ENCODE measurements around the gene CEP76. TPM values are rescaled to one million over a fixed set of nuclear protein-coding genes. Genes with fewer than 3 reads are reported as not detected.
"Not testable (repeated sequence)": the region's sequence is repeated elsewhere in the genome, so short reads cannot be mapped to it uniquely, and the experiment has no call there.

The CEP76 gene
- total RNA-seq, 4 donors from 2014 or later: 6.8 to 14.2 (median 9.6) TPM

- no peaks in the 10 kb centered on the region for H3K27me3 ChIP-seq
- H3K4me3 ChIP-seq: no peak overlapping the region
- H3K9me3 ChIP-seq: no peaks in the 10 kb centered on the region
- no peaks in the 10 kb centered on the region for H3K36me3 ChIP-seq
- peaks cover 11 to 39% (median 16%) of the 10 kb centered on the region in 3 donors for H3K4me1 ChIP-seq
- peak overlapping the region in 2 of 4 donors; percentile 37 to 62 for H3K27ac ChIP-seq
- TF ChIP-seq POLR2A (IDR thresholded peaks at IDR 0.05): no peak
- TF ChIP-seq POLR2AphosphoS5 (IDR thresholded peaks at IDR 0.05): no peak
- no peak for TF ChIP-seq EP300 (IDR thresholded peaks at IDR 0.05)
- ATAC-seq: peak; percentile 66
- 28 to 53% methylated on average over 9 of the region's 10 CpGs for WGBS, 2 donors (ENCODE audit: low coverage in 1 of 2)
Measured at GRCh38 chr18:12645751-12646203, 56.7 kb downstream of the CEP76 start.

GRCh38 chr18:12645254-12645653 is 57.3 kb downstream of the CEP76 start:
- no peak for TF ChIP-seq POLR2AphosphoS5 (IDR thresholded peaks at IDR 0.05)
- no peak for TF ChIP-seq POLR2A (IDR thresholded peaks at IDR 0.05)
- TF ChIP-seq EP300 (IDR thresholded peaks at IDR 0.05): no peak
- TF ChIP-seq CTCF (IDR thresholded peaks at IDR 0.05): no peak
- H3K27me3 ChIP-seq: no peaks in the 10 kb centered on the region
- no peaks in the 10 kb centered on the region for H3K36me3 ChIP-seq
- peak overlapping the region in 3 of 4 donors; percentile 37 to 62 (median 48) for H3K27ac ChIP-seq
- peaks cover 11 to 40% (median 16%) of the 10 kb centered on the region in 3 donors for H3K4me1 ChIP-seq
- no peak overlapping the region for H3K4me3 ChIP-seq
- no peak for ATAC-seq
- H3K9me3 ChIP-seq: no peaks in the 10 kb centered on the region

- not testable (repeated sequence) for H3K9me3 ChIP-seq, H3K36me3 ChIP-seq, H3K27ac ChIP-seq, H3K4me3 ChIP-seq, ATAC-seq, H3K27me3 ChIP-seq
- peaks cover 11 to 46% (median 16%) of the 10 kb centered on the region in 3 donors for H3K4me1 ChIP-seq
- 63 to 88% methylated on average over 2 to 4 of the region's 5 CpGs for WGBS, 2 donors (ENCODE audit: low coverage in 1 of 2)
Measured at GRCh38 chr18:12643756-12644155, 58.8 kb downstream of the CEP76 start.

GRCh38 chr18:12640881-12641200 is 61.7 kb downstream of the CEP76 start:
- no peak for ATAC-seq
- peak overlapping the region in 3 of 4 donors; percentile 2 to 28 (median 7) for H3K27ac ChIP-seq
- H3K4me1 ChIP-seq: peaks cover 10 to 40% (median 16%) of the 10 kb centered on the region in 3 donors
- no peaks in the 10 kb centered on the region for H3K36me3 ChIP-seq
- H3K9me3 ChIP-seq: no peaks in the 10 kb centered on the region
- TF ChIP-seq POLR2AphosphoS5 (IDR thresholded peaks at IDR 0.05) (no peak), CTCF (IDR thresholded peaks at IDR 0.05) (peak in 1 of 4 experiments; percentile 3)
- no peak overlapping the region for H3K4me3 ChIP-seq
- no peaks in the 10 kb centered on the region for H3K27me3 ChIP-seq
- 79 to 100% methylated on average over 1 to 4 of the region's 6 CpGs for WGBS, 2 donors (ENCODE audit: low coverage in 1 of 2)

- 31 to 51% methylated on average over 5 of the region's 5 CpGs for WGBS, 2 donors (ENCODE audit: low coverage in 1 of 2)
- no peaks in the 10 kb centered on the region for H3K9me3 ChIP-seq
- H3K27me3 ChIP-seq: no peaks in the 10 kb centered on the region
- H3K27ac ChIP-seq: peak overlapping the region in 3 of 4 donors; percentile 2 to 28 (median 7)
- ATAC-seq: no peak
- H3K36me3 ChIP-seq: no peaks in the 10 kb centered on the region
- peaks cover 4 to 34% (median 14%) of the 10 kb centered on the region in 3 donors for H3K4me1 ChIP-seq
- no peak overlapping the region for H3K4me3 ChIP-seq
- TF ChIP-seq POLR2AphosphoS5 (IDR thresholded peaks at IDR 0.05): no peak
- TF ChIP-seq EP300 (IDR thresholded peaks at IDR 0.05): no peak
- peak in 1 of 4 experiments; percentile 7 for TF ChIP-seq CTCF (IDR thresholded peaks at IDR 0.05)
- TF ChIP-seq POLR2A (IDR thresholded peaks at IDR 0.05): no peak
Measured at GRCh38 chr18:12639990-12640880, 62.3 kb downstream of the CEP76 start.

GRCh38 chr18:12638644-12639124 is 63.8 kb downstream of the CEP76 start:
- Histone ChIP-seq H3K4me1 (peaks cover 0 to 23% (median 6%) of the 10 kb centered on the region in 3 donors), H3K4me3 (no peak overlapping the region), H3K27me3 (no peaks in the 10 kb centered on the region), H3K36me3 (no peaks in the 10 kb centered on the region), H3K9me3 (no peaks in the 10 kb centered on the region), H3K27ac (no peak overlapping the region)
- no peak for ATAC-seq
- TF ChIP-seq POLR2A (IDR thresholded peaks at IDR 0.05): no peak
- no peak for TF ChIP-seq EP300 (IDR thresholded peaks at IDR 0.05)
- no peak for TF ChIP-seq POLR2AphosphoS5 (IDR thresholded peaks at IDR 0.05)
- no peak for TF ChIP-seq CTCF (IDR thresholded peaks at IDR 0.05)
- WGBS, 2 donors (ENCODE audit: low coverage in 1 of 2): 67 to 71% methylated on average over 3 of the region's 3 CpGs

Measured in gastroesophageal sphincter (tissue), 4 donors.